Activated CD4-positive, alpha-beta T cell treated with anti-CD3 and anti-CD28 coated beads for 36 hours (primary cell): ENCODE results near the gene COBLL1. TPM values are rescaled to one million over a fixed set of nuclear protein-coding genes. Genes with fewer than 3 reads are reported as not detected.

ENCODE experiments used
- ATAC-seq: fragments of 200-7000 bp; cut with Tn5 transposase; one replicate; pipeline ENCODE4 v1.10.0; 2021; ENCODE audit warnings: mild to moderate bottlenecking, moderate library complexity
- CTCF ChIA-PET: fragments of 350-600 bp; sonication (Branson Sonifier 250); formaldehyde crosslinking; loops from one replicate; lab custom pipeline; 2021; ENCODE audit warnings: antibody characterized with exemption; lab: Charles Lee
- POLR2A ChIA-PET: fragments of 350-600 bp; sonication (Branson Sonifier 250); formaldehyde crosslinking; loops from one replicate; lab custom pipeline; 2021; ENCODE audit warnings: antibody characterized with exemption, inconsistent platforms; lab: Charles Lee
- DNase-seq: peaks from one replicate; pipeline ENCODE4 v3.0.0-alpha.2; 2020
- H3K27ac Mint-ChIP-seq: one replicate; pipeline ENCODE4 v1.8.0; 2021; ENCODE audit warnings: mixed read lengths
- H3K27me3 Mint-ChIP-seq: one replicate; pipeline ENCODE4 v1.8.0; 2021; ENCODE audit warnings: mixed read lengths
- H3K36me3 Mint-ChIP-seq: one replicate; pipeline ENCODE4 v1.8.0; 2021; ENCODE audit warnings: low read depth, mixed read lengths
- H3K4me1 Mint-ChIP-seq: one replicate; pipeline ENCODE4 v1.8.0; 2021; ENCODE audit warnings: mixed read lengths
- H3K4me3 Mint-ChIP-seq: one replicate; pipeline ENCODE4 v1.8.0; 2021; ENCODE audit warnings: mild to moderate bottlenecking, moderate library complexity, mixed read lengths
- H3K9me3 Mint-ChIP-seq: one replicate; pipeline ENCODE4 v1.8.0; 2021; ENCODE audit warnings: low read depth, mixed read lengths
- intact Hi-C, 2 experiments: fragments of 100-400 bp; cut with DNase I in 1 of 2; cut with micrococcal nuclease in 1 of 2; formaldehyde crosslinking; loops; one replicate each; pipeline versions ENCODE4 v1.14.2 to v1.15.1; 2022 to 2024; cut with DNase I, micrococcal nuclease
- total RNA-seq, 2 experiments: library from RNA; stranded (reverse); gene quantifications; one replicate each; pipeline ENCODE4 v1.2.3, GENCODE V29; 2021

COBLL1 gene
- total RNA-seq, 2 experiments from 2014 or later = not detected

GRCh38 chr2:164696634-164697033, 145.0 kb downstream of the COBLL1 start:
- ATAC-seq (no peak), DNase-seq (no peak)
- CTCF ChIA-PET = no interaction called here
- POLR2A ChIA-PET = no interaction called here
- no peak overlapping the region for H3K4me3 Mint-ChIP-seq
- no peak overlapping the region for H3K27ac Mint-ChIP-seq
- H3K4me1 Mint-ChIP-seq = no peaks in the 10 kb centered on the region
- H3K36me3 Mint-ChIP-seq = no peaks in the 10 kb centered on the region
- no peaks in the 10 kb centered on the region for H3K27me3 Mint-ChIP-seq
- intact Hi-C loops = no loop called here
- no peaks in the 10 kb centered on the region for H3K9me3 Mint-ChIP-seq

GRCh38 chr2:164694275-164694695, 147.3 kb downstream of the COBLL1 start:
- H3K4me1 Mint-ChIP-seq = no peaks in the 10 kb centered on the region
- ATAC-seq = no peak
- H3K27me3 Mint-ChIP-seq = no peaks in the 10 kb centered on the region
- no peaks in the 10 kb centered on the region for H3K9me3 Mint-ChIP-seq
- H3K4me3 Mint-ChIP-seq = no peak overlapping the region
- no peaks in the 10 kb centered on the region for H3K36me3 Mint-ChIP-seq
- DNase-seq = no peak
- ChIA-PET CTCF (no interaction called here), POLR2A (no interaction called here)
- intact Hi-C loops = no loop called here
- H3K27ac Mint-ChIP-seq = no peak overlapping the region

- POLR2A ChIA-PET = no interaction called here
- CTCF ChIA-PET = interaction anchor here (0.8 kb wide), 1 partner anchor 9 kb away, joined by 3 read pairs; no protein-coding TSS in a partner anchor
Measured at GRCh38 chr2:164693834-164694233, 147.8 kb downstream of the COBLL1 start.

GRCh38 chr2:164693390-164693789, 148.2 kb downstream of the COBLL1 start:
- CTCF ChIA-PET = interaction anchor here (0.8 to 1.0 kb wide), 2 partner anchors 9 to 21 kb away, joined by 3 read pairs; no protein-coding TSS in a partner anchor
- H3K4me3 Mint-ChIP-seq = no peak overlapping the region
- POLR2A ChIA-PET = no interaction called here
- intact Hi-C loops = no loop called here
- no peak for ATAC-seq
- no peaks in the 10 kb centered on the region for H3K4me1 Mint-ChIP-seq
- H3K9me3 Mint-ChIP-seq = no peaks in the 10 kb centered on the region
- H3K27ac Mint-ChIP-seq = no peak overlapping the region
- H3K36me3 Mint-ChIP-seq = no peaks in the 10 kb centered on the region
- no peak for DNase-seq
- no peaks in the 10 kb centered on the region for H3K27me3 Mint-ChIP-seq

More at GRCh38 chr2:164693834-164694233, 147.8 kb downstream of the COBLL1 start:
- DNase-seq = no peak
- ATAC-seq = no peak
- no peaks in the 10 kb centered on the region for H3K4me1 Mint-ChIP-seq
- intact Hi-C loops = no loop called here
- no peaks in the 10 kb centered on the region for H3K9me3 Mint-ChIP-seq
- no peaks in the 10 kb centered on the region for H3K27me3 Mint-ChIP-seq
- H3K4me3 Mint-ChIP-seq = no peak overlapping the region
- H3K27ac Mint-ChIP-seq = no peak overlapping the region
- H3K36me3 Mint-ChIP-seq = no peaks in the 10 kb centered on the region

GRCh38 chr2:164692958-164693357, 148.7 kb downstream of the COBLL1 start:
- no peaks in the 10 kb centered on the region for H3K27me3 Mint-ChIP-seq
- ChIA-PET POLR2A (no interaction called here), CTCF (interaction anchor here (0.8 to 1.4 kb wide), 3 partner anchors 10 to 24 kb away, joined by 3 read pairs; no protein-coding TSS in a partner anchor)
- DNase-seq (no peak), ATAC-seq (no peak)
- no peak overlapping the region for H3K27ac Mint-ChIP-seq
- H3K9me3 Mint-ChIP-seq = no peaks in the 10 kb centered on the region
- no peaks in the 10 kb centered on the region for H3K4me1 Mint-ChIP-seq
- intact Hi-C loops = no loop called here
- no peaks in the 10 kb centered on the region for H3K36me3 Mint-ChIP-seq
- no peak overlapping the region for H3K4me3 Mint-ChIP-seq

GRCh38 chr2:164692114-164692513, 149.5 kb downstream of the COBLL1 start:
- ChIA-PET POLR2A (no interaction called here), CTCF (interaction anchor here (0.8 to 1.4 kb wide), 2 partner anchors 24 to 132 kb away, joined by 3 to 4 read pairs; no protein-coding TSS in a partner anchor)
- Mint-ChIP-seq H3K36me3 (no peaks in the 10 kb centered on the region), H3K27me3 (no peaks in the 10 kb centered on the region), H3K27ac (no peak overlapping the region), H3K9me3 (no peaks in the 10 kb centered on the region), H3K4me3 (no peak overlapping the region), H3K4me1 (no peaks in the 10 kb centered on the region)
- intact Hi-C loops = no loop called here
- DNase-seq (no peak), ATAC-seq (no peak)

GRCh38 chr2:164691346-164691887, 150.2 kb downstream of the COBLL1 start:
- Mint-ChIP-seq H3K27me3 (no peaks in the 10 kb centered on the region), H3K36me3 (no peaks in the 10 kb centered on the region), H3K4me3 (no peak overlapping the region), H3K4me1 (no peaks in the 10 kb centered on the region), H3K9me3 (no peaks in the 10 kb centered on the region), H3K27ac (no peak overlapping the region)
- DNase-seq (no peak), ATAC-seq (no peak)
- ChIA-PET POLR2A (no interaction called here), CTCF (interaction anchor here (0.7 to 1.4 kb wide), 3 partner anchors 8 to 131 kb away, joined by 3 to 4 read pairs (median 4); no protein-coding TSS in a partner anchor)
- intact Hi-C loops = no loop called here

- Mint-ChIP-seq H3K27me3 (no peaks in the 10 kb centered on the region), H3K4me3 (no peak overlapping the region), H3K36me3 (no peaks in the 10 kb centered on the region), H3K4me1 (no peaks in the 10 kb centered on the region), H3K27ac (no peak overlapping the region), H3K9me3 (no peaks in the 10 kb centered on the region)
- ATAC-seq (no peak), DNase-seq (no peak)
- ChIA-PET POLR2A (no interaction called here), CTCF (no interaction called here)
- intact Hi-C loops = no loop called here
Measured at GRCh38 chr2:164690361-164690760, 151.3 kb downstream of the COBLL1 start.

GRCh38 chr2:164688896-164689419, 152.7 kb downstream of the COBLL1 start:
- Mint-ChIP-seq H3K27ac (no peak overlapping the region), H3K27me3 (no peaks in the 10 kb centered on the region), H3K9me3 (no peaks in the 10 kb centered on the region), H3K4me1 (no peaks in the 10 kb centered on the region), H3K36me3 (no peaks in the 10 kb centered on the region), H3K4me3 (no peak overlapping the region)
- DNase-seq (no peak), ATAC-seq (no peak)
- ChIA-PET CTCF (no interaction called here), POLR2A (no interaction called here)
- intact Hi-C loops = no loop called here

- no peaks in the 10 kb centered on the region for H3K27me3 Mint-ChIP-seq
- H3K9me3 Mint-ChIP-seq = no peaks in the 10 kb centered on the region
- no peak overlapping the region for H3K4me3 Mint-ChIP-seq
- DNase-seq = no peak
- POLR2A ChIA-PET = no interaction called here
- no peaks in the 10 kb centered on the region for H3K36me3 Mint-ChIP-seq
- H3K27ac Mint-ChIP-seq = no peak overlapping the region
- CTCF ChIA-PET = no interaction called here
- H3K4me1 Mint-ChIP-seq = no peaks in the 10 kb centered on the region
- intact Hi-C loops = no loop called here
- no peak for ATAC-seq
Measured at GRCh38 chr2:164681009-164681408, 160.6 kb downstream of the COBLL1 start.

GRCh38 chr2:164678631-164679149, 162.9 kb downstream of the COBLL1 start:
- Mint-ChIP-seq H3K36me3 (no peaks in the 10 kb centered on the region), H3K27me3 (no peaks in the 10 kb centered on the region), H3K9me3 (no peaks in the 10 kb centered on the region), H3K4me3 (no peak overlapping the region), H3K27ac (no peak overlapping the region), H3K4me1 (no peaks in the 10 kb centered on the region)
- CTCF ChIA-PET = no interaction called here
- no peak for ATAC-seq
- DNase-seq = no peak
- POLR2A ChIA-PET = no interaction called here
- intact Hi-C loops = no loop called here

GRCh38 chr2:164677733-164678132, 163.9 kb downstream of the COBLL1 start:
- ChIA-PET POLR2A (no interaction called here), CTCF (no interaction called here)
- H3K27ac Mint-ChIP-seq = no peak overlapping the region
- DNase-seq (no peak), ATAC-seq (no peak)
- intact Hi-C loops = no loop called here
- no peaks in the 10 kb centered on the region for H3K36me3 Mint-ChIP-seq
- H3K27me3 Mint-ChIP-seq = no peaks in the 10 kb centered on the region
- no peak overlapping the region for H3K4me3 Mint-ChIP-seq
- no peaks in the 10 kb centered on the region for H3K9me3 Mint-ChIP-seq
- H3K4me1 Mint-ChIP-seq = no peaks in the 10 kb centered on the region
